Measurements from ENCODE around the gene TTPAL. TPM values are rescaled to one million over a fixed set of nuclear protein-coding genes. Genes with fewer than 3 reads are reported as not detected.
"Not testable (repeated sequence)": the region's sequence is repeated elsewhere in the genome, so short reads cannot be mapped to it uniquely, and the experiment has no call there.

The TTPAL gene
- total RNA-seq, 1 donor from 2014 or later, result 7.9 TPM

- TF ChIP-seq CTCF (conservative IDR thresholded peaks at IDR 0.05; ENCODE audit: low read depth, low read length), result no peak
- no peak for DNase-seq (ENCODE audit: low read depth)
- H3K4me3 ChIP-seq (ENCODE audit: low read depth, low read length), result no peak overlapping the region
These were observed 7.5 kb upstream of the TTPAL start for GRCh38 chr20:44468044-44468782.

- DNase-seq (ENCODE audit: low read depth), result no peak
- H3K4me3 ChIP-seq (ENCODE audit: low read depth, low read length), result no peak overlapping the region
- no peak for TF ChIP-seq CTCF (conservative IDR thresholded peaks at IDR 0.05; ENCODE audit: low read depth, low read length)
These were observed 5.3 kb upstream of the TTPAL start for GRCh38 chr20:44470327-44470726.

- no peak overlapping the region for H3K4me3 ChIP-seq (ENCODE audit: low read depth, low read length)
- no peak for DNase-seq (ENCODE audit: low read depth)
- TF ChIP-seq CTCF (conservative IDR thresholded peaks at IDR 0.05; ENCODE audit: low read depth, low read length), result peak; percentile 79
These were observed 4.2 kb upstream of the TTPAL start for GRCh38 chr20:44471481-44471882.

GRCh38 chr20:44472283-44472682 is 3.4 kb upstream of the TTPAL start:
- not testable (repeated sequence) for DNase-seq (ENCODE audit: low read depth); H3K4me3 ChIP-seq (ENCODE audit: low read depth, low read length)

GRCh38 chr20:44475372-44475693 is 341 bp upstream of the TTPAL start:
- peak overlapping the region; percentile 90 for H3K4me3 ChIP-seq (ENCODE audit: low read depth, low read length)
- no peak for TF ChIP-seq CTCF (conservative IDR thresholded peaks at IDR 0.05; ENCODE audit: low read depth, low read length)
- no peak for DNase-seq (ENCODE audit: low read depth)

- H3K4me3 ChIP-seq (ENCODE audit: low read depth, low read length), result no peak overlapping the region
- no peak for TF ChIP-seq CTCF (conservative IDR thresholded peaks at IDR 0.05; ENCODE audit: low read depth, low read length)
- no peak for DNase-seq (ENCODE audit: low read depth)
These were observed 1.5 kb downstream of the TTPAL start for GRCh38 chr20:44477151-44477550.

GRCh38 chr20:44478206-44478605 is 2.5 kb downstream of the TTPAL start:
- no peak overlapping the region for H3K4me3 ChIP-seq (ENCODE audit: low read depth, low read length)
- TF ChIP-seq CTCF (conservative IDR thresholded peaks at IDR 0.05; ENCODE audit: low read depth, low read length), result no peak
- no peak for DNase-seq (ENCODE audit: low read depth)

All from epithelial cell of proximal tubule (primary cell).